BLaER1 treated with 17β-estradiol and CSF1 and Interleukin-3, amounts not matched to agents 10 nM and 100 nM (cell line): ENCODE data around the gene HYPK.

Experiments
- H3K27ac ChIP-seq, 11 experiments: shearing (Covaris generic); formaldehyde crosslinking; 2 replicates each; pipeline ENCODE4 v1.8.1; 2022
- H3K27me3 ChIP-seq, 11 experiments: shearing (Covaris generic); formaldehyde crosslinking; 2 replicates each; pipeline ENCODE4 v1.8.1; 2022
- H3K36me3 ChIP-seq, 11 experiments: shearing (Covaris generic); formaldehyde crosslinking; 2 replicates each; pipeline ENCODE4 v1.8.1; 2022
- H3K4me1 ChIP-seq, 10 experiments: shearing (Covaris generic); formaldehyde crosslinking; 2 replicates each; pipeline ENCODE4 v1.8.1; 2022
- H3K4me2 ChIP-seq, 11 experiments: shearing (Covaris generic); formaldehyde crosslinking; 2 replicates each; pipeline ENCODE4 v1.8.1; 2022
- H3K4me3 ChIP-seq, 10 experiments: shearing (Covaris generic); formaldehyde crosslinking; 2 replicates each; pipeline ENCODE4 v1.8.1; 2022
- H3K9ac ChIP-seq, 11 experiments: shearing (Covaris generic); formaldehyde crosslinking; 2 replicates each; pipeline ENCODE4 v1.8.1; 2022
- H3K9me3 ChIP-seq, 11 experiments: shearing (Covaris generic); formaldehyde crosslinking; replicated peaks in 1 of 11; 2 replicates each; pipeline ENCODE4 v1.8.1; 2022
- H4K20me1 ChIP-seq, 11 experiments: shearing (Covaris generic); formaldehyde crosslinking; 2 replicates each; pipeline ENCODE4 v1.8.1; 2022
- Cebpa-rat ChIP-seq, 11 experiments: shearing (Covaris generic); IDR thresholded peaks; 2 replicates each; pipeline ENCODE4 v1.8.1; 2022

Gene HYPK

DNA sequence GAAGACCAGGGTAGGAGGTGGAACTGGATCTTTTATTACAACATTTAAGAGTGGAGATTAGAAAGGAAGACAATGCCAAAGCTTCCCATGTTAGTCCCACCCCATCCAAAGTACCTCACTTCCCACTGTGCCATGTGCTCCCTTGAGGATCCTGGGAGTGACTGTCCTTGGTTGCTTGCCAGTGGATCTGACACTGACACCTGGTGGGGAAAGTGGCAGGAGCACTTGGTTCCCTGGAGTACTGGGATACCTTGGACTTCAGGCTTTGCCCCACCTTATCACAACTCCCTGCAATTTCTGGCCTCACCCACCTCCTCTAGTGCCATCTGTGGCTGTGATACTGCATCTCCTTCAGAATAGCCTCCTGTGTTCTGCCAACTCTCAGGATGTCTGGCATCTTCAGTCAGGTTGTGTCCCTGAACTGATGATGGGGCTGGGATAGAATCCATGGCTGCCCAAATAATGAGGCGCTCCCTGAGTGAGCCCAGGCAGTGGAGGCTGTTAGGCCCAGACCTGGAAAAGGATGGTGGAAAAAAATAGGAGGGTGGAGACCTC is 24.9 kb upstream of the HYPK start:
- no peak for TF ChIP-seq Cebpa-rat (IDR thresholded peaks at IDR 0.05)
- H3K4me2 ChIP-seq: peak overlapping the region; percentile 94 to 100 (median 99)
- no peaks in the 10 kb centered on the region for H3K9me3 ChIP-seq
- H4K20me1 ChIP-seq: peaks cover 6 to 62% (median 55%) of the 10 kb centered on the region in 11 experiments; a peak in 19 of 22 replicates
- H3K27me3 ChIP-seq: no peaks in the 10 kb centered on the region
- peaks cover 29 to 51% (median 35%) of the 10 kb centered on the region in 10 experiments for H3K4me1 ChIP-seq
- peaks cover 33 to 45% (median 39%) of the 10 kb centered on the region in 11 experiments for H3K36me3 ChIP-seq
- peak overlapping the region in 5 of 11 experiments; percentile 75 to 81 (median 80); a peak in 5 of 22 replicates for H3K9ac ChIP-seq
- H3K4me3 ChIP-seq: peak overlapping the region in 8 of 10 experiments; percentile 62 to 79 (median 67); a peak in 11 of 20 replicates
- H3K27ac ChIP-seq: peak overlapping the region in 4 of 11 experiments; percentile 28 to 44 (median 36); a peak in 6 of 22 replicates

GRCh38 chr15:43776101-43776717 is 24.2 kb upstream of the HYPK start:
- peaks cover 25 to 38% (median 32%) of the 10 kb centered on the region in 11 experiments for H3K36me3 ChIP-seq
- peak overlapping the region; percentile 67 to 82 (median 75); a peak in 20 of 22 replicates for H3K9ac ChIP-seq
- H3K27ac ChIP-seq: peak overlapping the region in 8 of 11 experiments; percentile 25 to 81 (median 61); a peak in 18 of 22 replicates
- peaks cover 29 to 43% (median 34%) of the 10 kb centered on the region in 10 experiments for H3K4me1 ChIP-seq
- no peak for TF ChIP-seq Cebpa-rat (IDR thresholded peaks at IDR 0.05)
- peak overlapping the region; percentile 62 to 79 (median 67) for H3K4me3 ChIP-seq
- peaks cover 6 to 55% (median 53%) of the 10 kb centered on the region in 11 experiments; a peak in 19 of 22 replicates for H4K20me1 ChIP-seq
- H3K9me3 ChIP-seq: no peaks in the 10 kb centered on the region
- H3K27me3 ChIP-seq: no peaks in the 10 kb centered on the region
- H3K4me2 ChIP-seq: peak overlapping the region; percentile 94 to 100 (median 99)

- Histone ChIP-seq H3K4me1 (peaks cover 25 to 43% (median 32%) of the 10 kb centered on the region in 10 experiments), H3K27ac (peak within 1 kb of the TSS; percentile 23 to 81 (median 72); a peak in 21 of 22 replicates), H3K9me3 (no peaks in the 10 kb centered on the region), H3K4me3 (peak within 1 kb of the TSS; percentile 62 to 79 (median 67)), H3K27me3 (no peaks in the 10 kb centered on the region), H4K20me1 (peaks cover 6 to 49% (median 47%) of the 10 kb centered on the region in 11 experiments; a peak in 19 of 22 replicates), H3K36me3 (peaks cover 20 to 32% (median 26%) of the 10 kb centered on the region in 11 experiments), H3K4me2 (peak within 1 kb of the TSS; percentile 94 to 100 (median 99)), H3K9ac (peak within 1 kb of the TSS; percentile 67 to 82 (median 79))
- TF ChIP-seq Cebpa-rat (IDR thresholded peaks at IDR 0.05): no peak
These were observed 23.6 kb upstream of the HYPK start, which contains the start of gene ELL3 for GRCh38 chr15:43776718-43777266. ELL3 (minus strand) TSS chr15:43776966; CDS start chr15:43776901, 65 bp downstream.

DNA sequence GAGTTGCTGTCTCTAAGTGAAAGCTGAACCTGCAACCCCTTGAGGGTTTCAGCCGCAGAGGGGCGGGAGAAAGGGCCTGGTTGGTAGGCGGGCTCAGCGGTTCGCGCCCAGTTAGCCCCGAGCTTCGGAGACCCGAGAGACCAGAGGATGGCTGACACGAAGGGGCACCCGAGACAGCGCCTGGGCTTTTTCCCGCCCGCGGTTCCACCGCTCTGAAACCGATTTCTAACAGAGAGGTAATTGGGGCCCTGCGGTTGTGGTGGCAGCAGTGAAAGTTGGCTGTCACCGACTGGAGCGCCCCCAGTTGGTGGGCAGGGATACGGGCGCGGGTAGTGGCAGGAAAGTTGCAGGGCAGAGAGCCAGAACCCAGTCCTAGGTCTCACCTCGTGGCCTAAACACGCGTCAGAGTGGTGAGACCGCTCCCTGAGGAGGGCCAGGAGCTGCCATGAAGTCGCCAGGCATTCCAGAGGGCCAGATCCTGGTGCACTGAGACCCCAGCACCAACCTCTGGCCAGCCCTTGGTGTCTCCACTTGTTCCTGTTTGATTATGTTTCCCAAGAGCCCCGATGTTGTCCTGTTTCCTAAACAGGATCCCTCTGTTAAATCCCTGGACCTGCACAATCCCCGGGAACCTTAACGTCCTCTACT is 23.0 kb upstream of the HYPK start:
- peaks cover under 1 to 44% (median 41%) of the 10 kb centered on the region in 11 experiments; a peak in 19 of 22 replicates for H4K20me1 ChIP-seq
- no peak for TF ChIP-seq Cebpa-rat (IDR thresholded peaks at IDR 0.05)
- H3K9me3 ChIP-seq: no peaks in the 10 kb centered on the region
- peak overlapping the region; percentile 23 to 81 (median 72); a peak in 21 of 22 replicates for H3K27ac ChIP-seq
- peak overlapping the region; percentile 67 to 82 (median 79) for H3K9ac ChIP-seq
- peaks cover 19 to 43% (median 30%) of the 10 kb centered on the region in 10 experiments for H3K4me1 ChIP-seq
- peak overlapping the region; percentile 62 to 79 (median 67) for H3K4me3 ChIP-seq
- peak overlapping the region; percentile 94 to 100 (median 99) for H3K4me2 ChIP-seq
- no peaks in the 10 kb centered on the region for H3K27me3 ChIP-seq
- H3K36me3 ChIP-seq: peaks cover 14 to 26% (median 20%) of the 10 kb centered on the region in 11 experiments

GRCh38 chr15:43779016-43779415 is 21.4 kb upstream of the HYPK start:
- H3K27ac ChIP-seq: no peak overlapping the region
- no peak overlapping the region for H3K4me3 ChIP-seq
- peaks cover 0 to 10% (median 4%) of the 10 kb centered on the region in 11 experiments; a peak in 15 of 22 replicates for H3K36me3 ChIP-seq
- H4K20me1 ChIP-seq: peaks cover 0 to 27% (median 27%) of the 10 kb centered on the region in 11 experiments; a peak in 19 of 22 replicates
- no peaks in the 10 kb centered on the region for H3K27me3 ChIP-seq
- no peak overlapping the region for H3K9ac ChIP-seq
- H3K4me1 ChIP-seq: peaks cover 19 to 40% (median 29%) of the 10 kb centered on the region in 10 experiments
- no peak overlapping the region for H3K4me2 ChIP-seq
- H3K9me3 ChIP-seq: no peaks in the 10 kb centered on the region
- TF ChIP-seq Cebpa-rat (IDR thresholded peaks at IDR 0.05): no peak

GRCh38 chr15:43789409-43789808 is 11.0 kb upstream of the HYPK start:
- Histone ChIP-seq H3K9me3 (no peaks in the 10 kb centered on the region), H3K27ac (no peak overlapping the region), H3K4me1 (peaks cover 17 to 29% (median 20%) of the 10 kb centered on the region in 10 experiments), H3K4me3 (no peak overlapping the region), H3K4me2 (no peak overlapping the region), H3K36me3 (peaks cover 12 to 14% (median 13%) of the 10 kb centered on the region in 11 experiments), H4K20me1 (peaks cover 14 to 21% (median 17%) of the 10 kb centered on the region in 11 experiments; a peak in 21 of 22 replicates), H3K27me3 (no peaks in the 10 kb centered on the region), H3K9ac (no peak overlapping the region)
- no peak for TF ChIP-seq Cebpa-rat (IDR thresholded peaks at IDR 0.05)

DNA sequence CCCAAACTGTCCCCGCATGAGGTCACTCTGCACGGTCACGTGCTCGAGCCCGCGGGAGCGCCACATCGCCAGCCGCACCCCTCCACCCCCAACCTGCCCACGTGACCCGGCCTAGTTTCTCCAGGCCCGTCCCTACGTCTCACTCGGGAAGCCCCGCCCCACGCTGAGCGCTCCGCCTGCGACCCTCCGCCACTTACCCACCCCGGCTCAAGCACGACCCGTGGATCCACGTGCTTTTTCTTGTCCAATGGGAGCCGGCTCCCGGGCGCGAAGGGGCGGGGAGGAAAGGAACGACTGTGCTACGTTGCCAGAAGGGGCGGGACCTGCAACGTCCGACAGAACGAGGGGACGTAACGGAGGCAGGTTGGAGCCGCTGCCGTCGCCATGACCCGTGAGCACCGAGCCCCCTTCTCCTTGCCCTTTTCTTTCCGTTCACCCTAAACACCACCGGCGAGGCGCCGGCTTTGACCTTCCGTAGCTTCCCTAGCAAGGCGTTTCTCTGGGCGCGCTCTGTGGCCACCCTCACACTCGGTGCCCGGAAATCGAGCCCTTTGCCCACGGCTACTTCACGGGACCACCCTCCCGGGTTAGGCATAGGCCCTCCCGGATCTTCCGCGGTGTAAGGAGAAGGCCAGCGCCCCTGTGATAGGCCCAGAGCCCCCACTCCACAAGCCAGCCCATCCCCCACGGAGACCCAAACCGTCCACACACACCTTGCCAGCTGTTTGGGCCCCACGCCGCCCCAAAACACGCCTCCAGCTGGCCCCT is 8.2 kb upstream of the HYPK start, which contains the start of gene SERF2:
TSS of gene SERF2 (plus strand) at position 328 of the 768 bp plus-strand sequence. CDS start at position 385, 57 bp downstream.
- peaks cover 23 to 46% (median 42%) of the 10 kb centered on the region in 11 experiments; a peak in 21 of 22 replicates for H4K20me1 ChIP-seq
- H3K27me3 ChIP-seq: no peaks in the 10 kb centered on the region
- no peak for TF ChIP-seq Cebpa-rat (IDR thresholded peaks at IDR 0.05)
- no peaks in the 10 kb centered on the region for H3K9me3 ChIP-seq
- peak within 1 kb of the TSS; percentile 94 to 100 (median 97) for H3K9ac ChIP-seq
- H3K4me2 ChIP-seq: peak within 1 kb of the TSS; percentile 84 to 98 (median 94)
- peaks cover 26 to 46% (median 33%) of the 10 kb centered on the region in 10 experiments for H3K4me1 ChIP-seq
- H3K27ac ChIP-seq: peak within 1 kb of the TSS; percentile 90 to 99 (median 96)
- H3K4me3 ChIP-seq: peak within 1 kb of the TSS; percentile 85 to 100 (median 96)
- H3K36me3 ChIP-seq: peaks cover 40 to 42% (median 41%) of the 10 kb centered on the region in 11 experiments
